Mucosa of gallbladder (tissue), 1 donor: Measurements from ENCODE around the gene TRPM2. TPM values are rescaled to one million over a fixed set of nuclear protein-coding genes. Genes with fewer than 3 reads are reported as not detected.
"Not testable (repeated sequence)": the region's sequence is repeated elsewhere in the genome, so short reads cannot be mapped to it uniquely, and the experiment has no call there.

Experiments used
- DNase-seq: peaks from one replicate; pipeline ENCODE4 v3.0.0-alpha.2; 2020; ENCODE audit warnings: low spot score
- total RNA-seq: library from RNA; stranded (reverse); gene quantifications from one replicate; pipeline ENCODE4 v1.2.1, GENCODE V29; 2021
- donor health status: DM: no; HTN: no; CAD: no.

The TRPM2 gene
- total RNA-seq, 1 donor from 2014 or later = 13.8 TPM

GRCh38 chr21:44415073-44416025, 61.9 kb downstream of the TRPM2 start:
- no peak for DNase-seq

GRCh38 chr21:44416193-44416592, 62.8 kb downstream of the TRPM2 start:
- DNase-seq = no peak

GRCh38 chr21:44417621-44418107, 64.2 kb downstream of the TRPM2 start:
- not testable (repeated sequence) for DNase-seq

GRCh38 chr21:44418108-44418875, 64.9 kb downstream of the TRPM2 start:
- no peak for DNase-seq

GRCh38 chr21:44418876-44419230, 65.4 kb downstream of the TRPM2 start:
- no peak for DNase-seq

- DNase-seq = no peak
These were observed 66.3 kb downstream of the TRPM2 start for GRCh38 chr21:44419679-44420078.

GRCh38 chr21:44420416-44421205, 67.2 kb downstream of the TRPM2 start:
- DNase-seq = no peak

GRCh38 chr21:44421901-44422840, 68.8 kb downstream of the TRPM2 start:
- DNase-seq = no peak

- no peak for DNase-seq
These were observed 69.9 kb downstream of the TRPM2 start for GRCh38 chr21:44423312-44423821.

GRCh38 chr21:44423941-44424607, 70.7 kb downstream of the TRPM2 start:
- DNase-seq = no peak

GRCh38 chr21:44424608-44425306, 71.3 kb downstream of the TRPM2 start:
- no peak for DNase-seq

- no peak for DNase-seq
These were observed 72.0 kb downstream of the TRPM2 start for GRCh38 chr21:44425307-44425894.

GRCh38 chr21:44425895-44426662, 72.7 kb downstream of the TRPM2 start:
- DNase-seq = no peak

GRCh38 chr21:44426663-44427191, 73.3 kb downstream of the TRPM2 start:
- no peak for DNase-seq

GRCh38 chr21:44427241-44428120, 74.1 kb downstream of the TRPM2 start:
- DNase-seq = no peak

- DNase-seq = no peak
These were observed 75.0 kb downstream of the TRPM2 start for GRCh38 chr21:44428281-44428960.
